ENCODE results near the gene MGAT4C.
"Not testable (repeated sequence)": the region's sequence is repeated elsewhere in the genome, so short reads cannot be mapped to it uniquely, and the experiment has no call there.

DNA sequence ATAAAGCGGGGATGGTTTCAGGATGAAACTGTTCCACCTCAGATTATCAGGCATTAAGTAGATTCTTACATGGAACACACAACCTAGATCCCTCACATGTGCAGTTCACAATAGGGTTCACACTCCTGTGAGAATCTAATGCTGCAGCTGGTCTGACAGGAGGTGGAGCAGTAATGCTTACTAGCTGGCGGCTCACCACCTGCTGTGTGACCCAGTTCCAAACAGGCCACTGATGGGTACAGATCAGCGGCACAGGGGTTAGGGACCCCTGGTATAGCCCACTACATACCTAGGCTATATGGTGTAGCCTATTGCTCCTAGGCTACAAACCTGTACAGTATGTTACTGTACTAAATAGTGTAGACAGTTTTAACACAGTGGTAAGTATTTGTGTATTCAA is 129.3 kb downstream of the MGAT4C start:
- TF ChIP-seq POLR2A (IDR thresholded peaks at IDR 0.05; ENCODE audit: low read length); GATA1 (IDR thresholded peaks at IDR 0.05; ENCODE audit: low read depth, low read length): not testable (repeated sequence)

All from erythroblast (primary cell).